ENCODE measurements around the gene ARCN1.

ARCN1 gene

GRCh38 chr11:118636569-118637290, 64.5 kb downstream of the ARCN1 start:
- DNase-seq, result no peak

GRCh38 chr11:118638726-118639125, 66.5 kb downstream of the ARCN1 start:
- no peak for DNase-seq

- no peak for DNase-seq
Observed at GRCh38 chr11:118639899-118640298, 67.7 kb downstream of the ARCN1 start.

- DNase-seq, result no peak
Observed at GRCh38 chr11:118640332-118641154, 68.3 kb downstream of the ARCN1 start.

GRCh38 chr11:118641397-118642019, 69.3 kb downstream of the ARCN1 start:
- DNase-seq, result no peak

GRCh38 chr11:118643142-118643994, 71.2 kb downstream of the ARCN1 start:
- no peak for DNase-seq

- no peak for DNase-seq
Observed at GRCh38 chr11:118643995-118644345, 71.8 kb downstream of the ARCN1 start.

GRCh38 chr11:118644496-118644895, 72.3 kb downstream of the ARCN1 start:
- DNase-seq, result no peak

- DNase-seq, result no peak
Observed at GRCh38 chr11:118645066-118645715, 73.0 kb downstream of the ARCN1 start.

- DNase-seq, result no peak
Observed at GRCh38 chr11:118646393-118646792, 74.2 kb downstream of the ARCN1 start.

- no peak for DNase-seq
Observed at GRCh38 chr11:118648291-118648690, 76.1 kb downstream of the ARCN1 start.

GRCh38 chr11:118649941-118650340, 77.7 kb downstream of the ARCN1 start:
- no peak for DNase-seq

- no peak for DNase-seq
Observed at GRCh38 chr11:118650366-118650765, 78.2 kb downstream of the ARCN1 start.

- no peak for DNase-seq
Observed at GRCh38 chr11:118651820-118652219, 79.6 kb downstream of the ARCN1 start.

Measured in right kidney (tissue), 1 donor.